ENCODE measurements around the gene LCN9.

DNA sequence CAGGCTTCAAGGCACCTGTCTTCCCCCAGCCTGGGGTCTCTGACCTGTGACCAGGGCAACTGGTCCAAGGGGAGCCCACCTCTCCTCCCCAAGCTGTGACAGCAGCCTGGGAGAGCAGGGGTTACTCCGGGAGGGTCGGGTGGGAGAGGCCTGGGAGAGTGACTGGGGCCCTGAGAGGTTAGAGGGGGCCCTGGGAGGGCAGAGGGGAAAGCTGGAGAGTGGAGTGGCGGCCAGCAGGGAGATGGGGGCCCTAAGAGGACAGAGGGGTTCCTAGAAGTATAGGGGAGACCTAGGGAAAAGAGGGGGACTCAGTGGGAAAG is 302 bp downstream of the LCN9 start:
- TF ChIP-seq, protein P1, sequence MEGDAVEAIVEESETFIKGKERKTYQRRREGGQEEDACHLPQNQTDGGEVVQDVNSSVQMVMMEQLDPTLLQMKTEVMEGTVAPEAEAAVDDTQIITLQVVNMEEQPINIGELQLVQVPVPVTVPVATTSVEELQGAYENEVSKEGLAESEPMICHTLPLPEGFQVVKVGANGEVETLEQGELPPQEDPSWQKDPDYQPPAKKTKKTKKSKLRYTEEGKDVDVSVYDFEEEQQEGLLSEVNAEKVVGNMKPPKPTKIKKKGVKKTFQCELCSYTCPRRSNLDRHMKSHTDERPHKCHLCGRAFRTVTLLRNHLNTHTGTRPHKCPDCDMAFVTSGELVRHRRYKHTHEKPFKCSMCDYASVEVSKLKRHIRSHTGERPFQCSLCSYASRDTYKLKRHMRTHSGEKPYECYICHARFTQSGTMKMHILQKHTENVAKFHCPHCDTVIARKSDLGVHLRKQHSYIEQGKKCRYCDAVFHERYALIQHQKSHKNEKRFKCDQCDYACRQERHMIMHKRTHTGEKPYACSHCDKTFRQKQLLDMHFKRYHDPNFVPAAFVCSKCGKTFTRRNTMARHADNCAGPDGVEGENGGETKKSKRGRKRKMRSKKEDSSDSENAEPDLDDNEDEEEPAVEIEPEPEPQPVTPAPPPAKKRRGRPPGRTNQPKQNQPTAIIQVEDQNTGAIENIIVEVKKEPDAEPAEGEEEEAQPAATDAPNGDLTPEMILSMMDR (optimal IDR thresholded peaks at IDR 0.05 in 1 of 3, IDR thresholded peaks at IDR 0.05 in 1 of 3, conservative IDR thresholded peaks at IDR 0.05 in 1 of 3; ENCODE audit: extremely low read depth in 1 of 3, insufficient read depth in 2 of 3, low read length in 3 of 3) = no peak
- TF ChIP-seq EZH2 (IDR thresholded peaks at IDR 0.05; ENCODE audit: low read length) = no peak
